Dedifferentiated amniotic fluid mesenchymal stem cell (primary cell): ENCODE data around the gene ORAI3.

Experiments used
- DNase-seq: peaks from one replicate; pipeline ENCODE4 v3.0.0-alpha.2; 2016; ENCODE audit errors: extremely low spot score

ORAI3 gene

DNA sequence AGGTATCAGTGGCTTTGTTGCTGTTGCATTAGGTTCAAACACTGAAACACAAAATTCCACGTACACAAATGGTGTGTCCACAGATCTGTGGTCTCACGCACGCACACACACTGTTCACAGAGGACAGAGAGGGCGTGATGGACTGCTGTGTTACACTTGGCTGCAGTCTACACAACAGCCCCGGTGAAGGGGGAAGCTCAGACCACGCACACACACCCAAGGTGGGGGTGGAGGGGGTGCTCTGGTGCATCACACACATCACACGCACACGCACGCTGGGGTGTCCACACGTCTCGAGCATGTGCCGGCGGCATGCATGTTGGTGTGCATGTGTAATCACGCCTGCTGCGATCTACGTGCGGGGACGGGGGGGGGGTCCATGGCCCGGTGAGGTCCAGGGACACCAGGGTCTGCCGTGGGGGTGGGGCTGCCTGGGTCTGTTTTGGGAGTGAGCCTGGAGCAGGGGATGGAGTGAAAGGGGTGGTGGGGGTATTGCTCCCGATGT lies 43.5 kb downstream of the ORAI3 start:
- DNase-seq = no peak

- DNase-seq = no peak
These were observed 44.3 kb downstream of the ORAI3 start for GRCh38 chr16:30992931-30993816.

DNA sequence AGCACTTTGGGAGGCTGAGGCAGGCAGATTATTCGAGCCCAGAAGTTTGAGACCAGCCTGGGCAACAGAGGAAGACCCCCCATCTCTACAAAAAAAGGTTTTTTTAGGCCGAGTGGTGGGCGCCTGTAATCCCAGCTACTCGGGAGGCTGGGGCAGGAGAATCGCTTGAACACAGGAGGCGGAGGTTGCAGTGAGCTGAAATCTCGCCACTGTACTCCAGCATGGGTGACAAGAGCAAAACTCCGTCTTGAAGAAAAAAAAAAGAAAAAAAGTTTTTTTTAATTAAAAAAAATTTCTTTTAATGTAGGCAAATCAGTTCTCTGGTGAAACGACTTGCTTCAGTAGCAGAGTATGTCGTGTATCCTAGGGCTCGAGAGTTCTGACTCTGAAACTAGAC lies 47.1 kb downstream of the ORAI3 start:
- no peak for DNase-seq

GRCh38 chr16:30996324-30996984 lies 47.6 kb downstream of the ORAI3 start:
- no peak for DNase-seq

GRCh38 chr16:30996985-30997724 lies 48.3 kb downstream of the ORAI3 start:
- DNase-seq = no peak

DNA sequence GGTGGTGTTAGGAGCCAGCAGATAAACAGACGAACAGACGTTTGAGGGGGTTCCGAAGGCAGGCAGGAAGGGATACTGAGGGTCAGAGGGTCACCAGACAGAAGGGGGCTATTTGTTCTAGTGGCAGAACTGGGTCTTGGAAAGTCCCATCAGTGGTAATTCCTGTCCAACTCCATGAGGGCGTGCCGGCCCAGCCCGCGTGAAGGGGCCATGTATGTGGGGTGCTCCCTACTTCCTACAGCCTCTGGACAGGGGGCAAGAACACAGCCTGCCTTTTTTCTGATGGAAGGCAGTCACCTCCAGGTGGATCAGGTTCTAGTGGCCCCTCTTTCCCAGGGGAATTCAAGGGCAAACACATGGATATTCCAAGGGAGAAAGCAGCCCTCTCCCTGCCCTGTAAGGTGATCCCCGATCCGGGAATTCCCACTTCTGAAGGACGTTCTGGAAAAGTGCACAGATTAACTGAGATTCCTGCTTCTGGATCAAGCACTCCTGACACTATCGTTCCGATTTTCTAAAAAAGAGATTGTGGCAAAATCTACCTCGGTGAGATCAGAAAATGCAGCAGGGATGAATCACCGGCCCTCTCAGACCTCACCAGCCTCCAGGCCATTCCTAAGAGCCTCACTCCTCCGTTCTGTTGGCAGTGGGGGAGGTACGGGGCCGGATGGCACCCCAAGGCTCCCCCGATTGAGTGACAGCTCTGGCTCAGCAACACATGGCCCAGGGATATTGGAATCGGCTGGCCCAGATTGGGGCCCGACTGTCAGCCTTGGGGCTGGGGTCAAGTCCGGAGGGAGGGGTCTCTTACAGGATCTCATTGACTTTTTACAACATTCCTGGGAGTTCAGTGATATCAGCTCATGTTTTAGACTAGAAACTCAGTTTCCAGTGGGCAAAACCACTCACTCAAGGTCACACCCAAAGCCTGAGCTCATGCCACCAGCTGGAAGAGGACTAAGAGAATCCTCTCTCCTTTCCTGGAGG lies 49.1 kb downstream of the ORAI3 start:
- peak; percentile 84 for DNase-seq

GRCh38 chr16:30998852-30999761 lies 50.2 kb downstream of the ORAI3 start:
- no peak for DNase-seq

GRCh38 chr16:31000671-31001382 lies 52.0 kb downstream of the ORAI3 start:
- DNase-seq = no peak

- DNase-seq = no peak
These were observed 52.8 kb downstream of the ORAI3 start for GRCh38 chr16:31001507-31002249.

DNA sequence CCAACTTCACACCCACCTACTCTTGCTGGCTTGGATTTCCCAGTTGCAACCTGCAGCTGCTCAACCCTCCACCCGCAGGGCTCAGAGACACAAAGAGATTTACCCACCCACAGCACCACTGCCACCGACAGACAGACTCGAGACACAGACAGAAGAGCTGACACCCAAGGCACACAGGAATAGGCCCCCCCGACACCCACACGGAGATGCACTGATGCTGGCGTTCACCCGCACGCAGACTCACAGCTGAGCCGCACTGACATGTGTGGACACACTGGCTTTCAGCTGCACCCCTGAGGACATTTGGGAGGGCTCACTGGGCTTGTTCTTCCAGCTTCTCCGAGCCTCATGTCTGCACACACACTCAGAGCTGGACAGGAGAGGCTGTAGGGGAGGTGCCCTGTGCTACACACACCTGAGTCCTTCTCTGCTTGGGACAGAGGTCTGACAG lies 53.4 kb downstream of the ORAI3 start:
- DNase-seq = no peak

- DNase-seq = no peak
These were observed 54.0 kb downstream of the ORAI3 start for GRCh38 chr16:31002862-31003341.

DNA sequence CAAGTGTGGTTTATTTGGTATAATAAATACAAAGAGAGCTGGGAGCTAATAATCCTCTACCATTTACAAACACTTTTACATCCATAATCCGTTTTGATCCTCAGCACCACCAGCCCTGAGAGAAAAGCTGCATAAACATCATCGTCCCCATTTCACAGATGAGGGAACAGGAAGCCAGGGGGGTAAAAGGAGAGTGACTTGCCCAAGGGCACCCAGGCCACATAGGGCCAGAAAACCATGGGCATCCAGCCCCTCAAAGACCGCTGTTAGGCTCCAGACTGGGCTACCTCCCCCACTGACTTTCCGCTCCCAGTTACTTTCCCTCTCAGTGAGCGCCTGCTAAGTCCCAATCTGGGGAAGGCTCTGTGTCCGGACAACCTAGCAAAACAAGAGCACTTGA lies 54.9 kb downstream of the ORAI3 start:
- DNase-seq = no peak
